Measurements from ENCODE around the gene TEX55.

- TF ChIP-seq CTCF (IDR thresholded peaks at IDR 0.05; ENCODE audit: borderline replicate concordance, extremely low read depth, low read length, poor library complexity, severe bottlenecking) (no peak), EZH2 (IDR thresholded peaks at IDR 0.05; ENCODE audit: borderline replicate concordance, low read depth, low read length, severe bottlenecking) (no peak)
Measured at GRCh38 chr3:119195911-119196310, 49.9 kb downstream of the TEX55 start.
